Neural cell (in vitro differentiated cells): ENCODE results near the gene SLC17A2.

Source experiments
- EP300 ChIP-seq: fragments of 450-650 bp; conservative IDR thresholded peaks from 2 replicates; pipeline ENCODE4 v1.6.1; 2014; ENCODE audit warnings: antibody characterized with exemption, mild to moderate bottlenecking, moderate library complexity; ENCODE audit not compliant: poor library complexity, severe bottlenecking
- POLR2AphosphoS5 ChIP-seq: IDR thresholded peaks from 2 replicates; pipeline ENCODE4 v1.6.1; 2012
- RAD21 ChIP-seq: fragments of 450-650 bp; conservative IDR thresholded peaks from 2 replicates; pipeline ENCODE4 v1.6.1; 2014; ENCODE audit warnings: antibody characterized with exemption, mild to moderate bottlenecking, moderate library complexity
- TAF1 ChIP-seq: IDR thresholded peaks from 2 replicates; pipeline ENCODE4 v1.6.1; 2012; ENCODE audit warnings: low read depth
- TF ChIP-seq, protein P1 (sequence below): fragments of 450-650 bp; IDR thresholded peaks from 2 replicates; pipeline ENCODE4 v1.5.1; 2014; ENCODE audit warnings: antibody characterized with exemption, mild to moderate bottlenecking, moderate library complexity; ENCODE audit not compliant: poor library complexity, severe bottlenecking

DNA sequence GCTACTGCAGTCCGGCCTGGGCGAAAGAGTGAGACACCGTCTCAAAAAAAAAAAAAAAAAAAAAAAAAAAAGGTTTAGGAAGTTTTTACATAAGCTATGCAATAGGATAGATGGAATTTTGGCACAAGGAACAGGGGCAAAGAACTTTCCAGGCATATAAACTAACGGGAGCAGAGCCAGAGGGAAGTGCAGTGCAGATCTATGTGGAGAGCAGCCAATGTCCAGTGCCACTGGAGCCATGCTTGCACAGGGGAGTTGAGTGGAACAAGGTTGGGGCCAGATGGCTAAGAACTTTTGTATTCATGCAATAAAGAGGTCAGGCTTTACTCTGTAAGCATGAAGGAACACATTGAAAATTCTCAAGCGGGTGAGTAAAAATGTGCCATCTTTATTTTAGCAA is 10.8 kb downstream of the SLC17A2 start:
- TF ChIP-seq, protein P1, sequence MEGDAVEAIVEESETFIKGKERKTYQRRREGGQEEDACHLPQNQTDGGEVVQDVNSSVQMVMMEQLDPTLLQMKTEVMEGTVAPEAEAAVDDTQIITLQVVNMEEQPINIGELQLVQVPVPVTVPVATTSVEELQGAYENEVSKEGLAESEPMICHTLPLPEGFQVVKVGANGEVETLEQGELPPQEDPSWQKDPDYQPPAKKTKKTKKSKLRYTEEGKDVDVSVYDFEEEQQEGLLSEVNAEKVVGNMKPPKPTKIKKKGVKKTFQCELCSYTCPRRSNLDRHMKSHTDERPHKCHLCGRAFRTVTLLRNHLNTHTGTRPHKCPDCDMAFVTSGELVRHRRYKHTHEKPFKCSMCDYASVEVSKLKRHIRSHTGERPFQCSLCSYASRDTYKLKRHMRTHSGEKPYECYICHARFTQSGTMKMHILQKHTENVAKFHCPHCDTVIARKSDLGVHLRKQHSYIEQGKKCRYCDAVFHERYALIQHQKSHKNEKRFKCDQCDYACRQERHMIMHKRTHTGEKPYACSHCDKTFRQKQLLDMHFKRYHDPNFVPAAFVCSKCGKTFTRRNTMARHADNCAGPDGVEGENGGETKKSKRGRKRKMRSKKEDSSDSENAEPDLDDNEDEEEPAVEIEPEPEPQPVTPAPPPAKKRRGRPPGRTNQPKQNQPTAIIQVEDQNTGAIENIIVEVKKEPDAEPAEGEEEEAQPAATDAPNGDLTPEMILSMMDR, result no peak
- TF ChIP-seq TAF1, result no peak
- no peak for TF ChIP-seq RAD21
- TF ChIP-seq POLR2AphosphoS5, result no peak
- TF ChIP-seq EP300, result no peak
